Glutamatergic neuron (in vitro differentiated cells): Measurements from ENCODE around the gene GIT2. TPM values are rescaled to one million over a fixed set of nuclear protein-coding genes. Genes with fewer than 3 reads are reported as not detected.
A peak's percentile ranks its signal among the peaks of the same experiment; 100 is the strongest.

Experiments used
- DNase-seq: peaks from one replicate; pipeline ENCODE4 v3.0.0; 2022
- H3K27ac Mint-ChIP-seq: one replicate; pipeline ENCODE4 v1.8.0; 2020; ENCODE audit warnings: mild to moderate bottlenecking, mixed read lengths, inconsistent platforms; ENCODE audit not compliant: unreplicated experiment
- H3K27me3 Mint-ChIP-seq: one replicate; pipeline ENCODE4 v1.8.0; 2020; ENCODE audit warnings: mild to moderate bottlenecking, moderate library complexity, mixed read lengths, inconsistent platforms; ENCODE audit not compliant: unreplicated experiment
- H3K36me3 Mint-ChIP-seq: one replicate; pipeline ENCODE4 v1.8.0; 2020; ENCODE audit warnings: mild to moderate bottlenecking, mixed read lengths, inconsistent platforms; ENCODE audit not compliant: unreplicated experiment
- H3K4me1 Mint-ChIP-seq: one replicate; pipeline ENCODE4 v1.8.0; 2020; ENCODE audit warnings: mild to moderate bottlenecking, low read depth, mixed read lengths, inconsistent platforms; ENCODE audit not compliant: unreplicated experiment
- H3K4me3 Mint-ChIP-seq: one replicate; pipeline ENCODE4 v1.8.0; 2020; ENCODE audit warnings: mild to moderate bottlenecking, mixed read lengths, inconsistent platforms; ENCODE audit not compliant: unreplicated experiment
- H3K9me3 Mint-ChIP-seq: one replicate; pipeline ENCODE4 v1.8.0; 2020; ENCODE audit warnings: mild to moderate bottlenecking, moderate library complexity, mixed read lengths, inconsistent platforms; ENCODE audit not compliant: unreplicated experiment
- CTCF ChIP-seq: fragments of 200-600 bp; sonication (generic); IDR thresholded peaks from one replicate; pipeline ENCODE4 v1.5.0; 2021; ENCODE audit not compliant: partially characterized antibody, unreplicated experiment
- total RNA-seq: library from RNA; stranded (reverse); fragmentation: NEBNext Ultra II Directional; extraction: Animal tissue kit (Norgen Biotek cat#: 25700); gene quantifications from one replicate; pipeline ENCODE4 v1.2.1, GENCODE V29; 2021; ENCODE audit not compliant: unreplicated experiment

GIT2 gene
- total RNA-seq, 1 donor from 2014 or later = 54.9 TPM

- Mint-ChIP-seq H3K27ac (no peak overlapping the region), H3K36me3 (no peaks in the 10 kb centered on the region), H3K4me3 (no peak overlapping the region), H3K9me3 (peaks cover 2% of the 10 kb centered on the region), H3K27me3 (peaks cover 3% of the 10 kb centered on the region), H3K4me1 (peaks cover 21% of the 10 kb centered on the region)
- DNase-seq = no peak
- TF ChIP-seq CTCF = no peak
These were observed 43.3 kb downstream of the GIT2 start for GRCh38 chr12:109952873-109953272.

GRCh38 chr12:109952160-109952858 is 43.9 kb downstream of the GIT2 start:
- H3K4me3 Mint-ChIP-seq = no peak overlapping the region
- peaks cover 3% of the 10 kb centered on the region for H3K27me3 Mint-ChIP-seq
- H3K27ac Mint-ChIP-seq = peak overlapping the region; percentile 41
- H3K4me1 Mint-ChIP-seq = peaks cover 21% of the 10 kb centered on the region
- peaks cover 2% of the 10 kb centered on the region for H3K9me3 Mint-ChIP-seq
- no peak for DNase-seq
- TF ChIP-seq CTCF = no peak
- H3K36me3 Mint-ChIP-seq = no peaks in the 10 kb centered on the region

GRCh38 chr12:109951751-109952150 is 44.4 kb downstream of the GIT2 start:
- Mint-ChIP-seq H3K4me3 (no peak overlapping the region), H3K4me1 (peaks cover 26% of the 10 kb centered on the region), H3K27me3 (peaks cover 3% of the 10 kb centered on the region), H3K27ac (peak overlapping the region; percentile 35), H3K36me3 (no peaks in the 10 kb centered on the region), H3K9me3 (peaks cover 2% of the 10 kb centered on the region)
- no peak for TF ChIP-seq CTCF
- DNase-seq = no peak

- H3K27me3 Mint-ChIP-seq = peaks cover 3% of the 10 kb centered on the region
- no peak overlapping the region for H3K27ac Mint-ChIP-seq
- TF ChIP-seq CTCF = no peak
- no peak overlapping the region for H3K4me3 Mint-ChIP-seq
- no peak for DNase-seq
- H3K9me3 Mint-ChIP-seq = peaks cover 2% of the 10 kb centered on the region
- H3K4me1 Mint-ChIP-seq = peaks cover 31% of the 10 kb centered on the region
- H3K36me3 Mint-ChIP-seq = no peaks in the 10 kb centered on the region
These were observed 45.0 kb downstream of the GIT2 start for GRCh38 chr12:109951136-109951535.

- H3K36me3 Mint-ChIP-seq = no peaks in the 10 kb centered on the region
- H3K27ac Mint-ChIP-seq = no peak overlapping the region
- peaks cover 31% of the 10 kb centered on the region for H3K4me1 Mint-ChIP-seq
- peaks cover 2% of the 10 kb centered on the region for H3K9me3 Mint-ChIP-seq
- peaks cover 3% of the 10 kb centered on the region for H3K27me3 Mint-ChIP-seq
- no peak for DNase-seq
- TF ChIP-seq CTCF = no peak
- H3K4me3 Mint-ChIP-seq = no peak overlapping the region
These were observed 45.5 kb downstream of the GIT2 start for GRCh38 chr12:109950625-109951024.
